Activated CD4-positive, alpha-beta T cell treated with anti-CD3 and anti-CD28 coated beads, Interleukin-2, amount 50 U/mL, for 16 hours (primary cell): ENCODE measurements around the gene TEKT5.
A peak's percentile ranks its signal among the peaks of the same experiment; 100 is the strongest.
"Not testable (repeated sequence)": the region's sequence is repeated elsewhere in the genome, so short reads cannot be mapped to it uniquely, and the experiment has no call there.

Experiments
- DNase-seq: peaks from one replicate; pipeline ENCODE4 v3.0.0-alpha.2; 2020

Gene TEKT5

DNA sequence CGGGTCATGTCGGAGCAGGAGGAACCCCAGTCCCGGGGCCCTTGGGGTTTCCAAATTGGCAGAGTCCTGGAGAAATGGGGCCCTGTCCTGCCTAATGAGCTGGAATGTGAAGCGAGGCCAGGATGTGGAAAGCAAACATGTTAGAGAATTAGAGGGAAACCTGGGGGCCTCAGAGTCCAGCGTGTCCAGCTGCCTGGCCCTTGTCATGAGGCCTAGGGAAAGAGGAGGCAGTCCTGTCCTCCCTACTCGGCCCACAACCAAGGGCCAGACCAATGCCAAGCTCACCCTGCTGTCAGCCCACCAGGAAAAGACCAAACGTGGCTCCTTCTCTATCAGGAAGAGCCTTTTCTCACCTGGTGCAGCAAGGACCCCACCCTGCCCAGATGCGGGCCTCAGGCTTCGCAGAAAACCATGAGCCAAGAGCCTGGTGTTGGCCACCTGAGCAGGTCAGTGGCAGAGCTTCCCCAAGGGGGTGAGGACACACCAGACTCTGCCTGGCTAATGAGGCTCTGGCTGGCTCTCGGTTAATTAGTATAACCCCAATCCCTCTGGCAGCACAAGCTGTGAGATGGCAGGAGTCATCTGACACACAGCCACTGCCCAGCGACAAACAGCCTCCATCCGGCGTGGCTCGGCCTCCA lies 10.1 kb downstream of the TEKT5 start:
- DNase-seq, result no peak

DNA sequence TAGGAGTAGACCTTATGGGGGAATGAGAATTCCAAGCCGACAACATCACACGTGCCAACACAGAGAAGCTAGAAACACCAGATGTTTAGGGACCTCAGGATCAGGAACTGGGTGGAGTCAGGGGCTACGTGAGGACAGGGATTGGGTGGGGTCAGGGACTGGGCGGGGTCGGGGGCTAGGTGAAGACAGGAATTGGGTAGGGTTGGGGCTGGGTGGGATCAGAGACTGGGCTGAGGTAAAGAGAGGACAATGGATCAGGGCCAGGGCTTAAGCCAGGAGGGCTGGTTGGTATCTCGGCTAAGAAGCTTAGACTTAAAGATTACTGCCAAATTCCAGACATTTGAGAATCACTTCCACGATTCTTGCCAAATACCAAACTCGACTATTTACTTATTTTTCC lies 11.6 kb downstream of the TEKT5 start:
- DNase-seq, result no peak

DNA sequence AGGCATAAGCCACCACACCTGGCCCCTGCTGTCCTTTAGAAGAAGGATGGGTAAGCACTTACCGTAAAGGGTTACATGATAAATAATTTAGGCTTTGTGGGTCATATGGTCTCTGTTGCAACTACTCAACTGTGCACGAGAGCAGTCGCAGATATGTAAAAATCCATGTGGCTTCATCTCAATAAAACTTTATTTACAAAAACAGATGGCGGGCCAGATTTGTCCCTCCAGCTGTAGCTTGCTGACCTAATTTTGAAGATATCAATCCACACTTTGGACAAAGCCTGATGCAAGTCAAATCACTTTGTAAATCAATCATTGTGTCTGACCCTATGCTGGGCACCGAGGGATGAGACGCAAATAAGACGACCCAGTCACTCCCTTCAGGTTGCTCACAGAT lies 12.1 kb downstream of the TEKT5 start:
- no peak for DNase-seq

DNA sequence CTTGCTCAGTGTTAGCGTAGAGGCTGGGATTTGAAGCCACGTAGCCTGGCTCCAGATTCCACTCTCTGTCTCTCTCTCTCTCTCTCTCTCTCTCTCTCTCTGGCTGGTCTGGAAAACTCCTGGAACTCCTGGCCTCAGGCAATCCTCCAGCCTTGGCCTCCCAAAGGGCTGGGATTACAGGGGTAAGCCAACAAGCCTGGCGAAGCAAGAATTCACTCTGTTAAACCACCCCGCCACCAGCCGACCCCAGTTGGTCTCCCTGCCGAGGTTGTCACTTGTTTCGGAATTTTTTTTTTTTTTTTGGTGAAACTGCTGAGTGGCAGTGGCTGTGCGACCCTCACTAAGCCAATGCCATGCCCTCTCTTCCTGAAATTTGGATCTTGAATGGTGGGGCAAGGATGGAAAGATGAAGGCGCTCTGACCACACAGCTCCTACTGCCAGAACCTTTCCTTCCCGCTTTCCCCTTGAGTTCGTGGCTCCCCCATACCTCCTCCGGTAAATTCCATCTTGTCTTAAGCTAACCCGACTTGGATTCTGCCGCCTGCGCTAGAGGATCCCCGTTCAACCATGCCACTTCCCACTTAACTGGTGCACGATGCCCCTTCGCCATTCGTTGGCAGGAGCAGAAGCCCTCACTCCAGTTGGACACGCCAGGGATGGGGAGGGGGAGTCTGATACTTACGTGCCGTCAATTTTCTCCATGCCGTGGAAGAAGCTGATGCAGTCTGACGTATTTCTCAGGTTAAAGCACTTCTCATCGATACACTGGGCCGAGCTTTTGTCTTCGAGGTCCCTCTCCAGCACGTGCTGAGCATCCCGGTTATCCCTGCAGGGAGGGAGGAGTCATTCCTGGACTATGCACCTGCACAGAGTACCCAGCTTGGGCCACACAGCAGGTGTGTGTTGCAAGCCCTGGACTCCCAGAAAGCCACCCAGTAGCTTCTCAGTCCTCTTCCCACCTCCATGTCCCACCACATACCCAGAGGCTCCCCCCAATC lies 13.1 kb downstream of the TEKT5 start:
- no peak for DNase-seq

DNA sequence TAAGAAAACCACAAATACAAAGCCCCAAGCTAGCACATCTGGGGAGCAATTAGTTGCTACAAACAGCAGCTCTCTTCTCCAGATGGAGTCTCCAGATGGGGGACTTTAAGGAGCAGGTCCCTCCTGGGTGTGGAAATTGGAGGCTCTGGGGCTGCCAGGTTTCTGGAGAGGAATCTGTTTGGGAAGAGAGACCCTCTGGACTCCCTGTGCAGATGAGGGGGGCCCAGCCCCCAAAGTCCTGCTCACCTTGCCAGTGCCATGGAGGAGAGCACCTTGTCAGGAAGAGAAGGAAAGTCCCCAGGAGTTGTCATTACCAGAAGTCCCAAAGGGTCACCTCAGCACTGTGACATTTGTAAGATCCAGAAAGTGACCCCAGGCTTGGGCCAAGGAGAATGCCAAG lies 14.8 kb downstream of the TEKT5 start:
- DNase-seq, result no peak

DNA sequence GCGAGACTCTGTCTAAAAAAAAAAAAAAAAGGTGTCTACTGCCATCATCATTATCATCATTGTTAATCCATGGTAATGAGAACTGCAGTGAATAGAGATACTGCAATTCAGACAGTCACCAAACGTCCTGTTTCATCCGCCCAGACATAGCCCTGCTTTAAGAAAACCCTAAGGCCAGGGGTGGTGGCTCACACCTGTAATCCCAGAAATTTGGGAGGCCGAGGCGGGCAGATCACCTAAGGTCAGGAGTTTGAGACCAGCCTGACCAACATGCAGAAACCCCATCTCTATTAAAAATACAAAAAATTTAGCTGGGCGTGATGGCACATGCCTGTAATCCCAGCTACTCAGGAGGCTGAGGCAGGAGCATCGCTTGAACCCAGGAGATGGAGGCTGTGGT lies 15.3 kb downstream of the TEKT5 start:
- DNase-seq, result not testable (repeated sequence)

DNA sequence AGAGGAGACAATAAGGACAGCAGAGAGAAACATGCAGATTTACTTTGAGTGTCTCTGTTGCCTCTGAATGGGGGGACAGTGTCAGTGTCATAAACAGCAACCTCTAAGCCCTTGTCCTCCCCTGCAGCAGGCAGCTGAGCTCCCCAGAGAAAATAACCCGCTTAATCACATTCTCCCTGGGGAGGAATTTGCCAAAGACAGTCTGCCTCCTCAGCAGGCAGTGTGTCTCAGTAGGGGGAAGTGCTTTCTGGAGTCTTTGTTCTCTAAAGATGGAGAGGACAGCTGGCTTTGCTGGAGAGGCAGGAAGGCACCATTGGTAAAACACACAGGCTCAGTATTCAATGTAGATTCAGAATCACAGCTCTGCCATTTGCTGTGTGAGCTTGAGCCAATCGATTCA lies 16.1 kb downstream of the TEKT5 start:
- DNase-seq, result no peak

DNA sequence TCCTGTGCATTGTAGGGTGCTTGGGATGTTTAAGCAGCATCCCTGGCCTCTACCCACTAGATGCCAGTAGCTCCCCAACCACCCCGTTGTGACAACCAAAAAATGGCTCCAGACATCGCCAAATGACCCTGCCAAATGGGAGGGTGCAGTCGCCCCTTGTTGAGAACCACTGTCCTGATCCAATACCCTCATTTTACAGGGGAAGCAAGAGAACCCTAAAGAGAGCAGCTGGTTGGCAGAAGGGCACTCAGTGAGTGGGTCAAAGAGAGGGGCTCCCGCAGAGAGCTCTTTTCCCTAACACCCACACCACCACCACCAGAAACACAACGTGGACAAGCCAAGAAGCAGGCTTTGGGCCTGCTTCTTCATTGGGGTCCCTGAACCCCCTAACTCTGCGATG lies 18.4 kb downstream of the TEKT5 start:
- no peak for DNase-seq

DNA sequence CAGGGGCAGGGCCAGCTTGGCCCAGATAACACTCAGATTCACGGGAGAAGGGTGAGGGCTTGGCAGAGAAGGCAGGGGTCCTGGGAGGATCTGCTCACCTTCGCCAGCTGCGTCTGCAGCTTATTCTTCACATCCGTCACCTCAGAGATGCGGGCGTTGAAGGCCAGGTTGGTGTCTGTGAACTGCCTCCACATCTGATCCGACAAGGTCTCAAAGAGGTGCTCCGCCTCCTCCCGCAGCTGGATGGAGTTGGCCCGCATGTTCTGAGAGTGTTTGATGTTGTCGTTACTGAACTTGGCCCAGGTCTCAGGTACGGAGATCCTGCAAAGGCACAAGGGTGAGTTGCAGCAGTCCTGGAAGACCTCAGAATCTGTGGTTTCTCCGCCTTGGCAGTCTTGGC lies 18.9 kb downstream of the TEKT5 start:
- DNase-seq, result no peak

DNA sequence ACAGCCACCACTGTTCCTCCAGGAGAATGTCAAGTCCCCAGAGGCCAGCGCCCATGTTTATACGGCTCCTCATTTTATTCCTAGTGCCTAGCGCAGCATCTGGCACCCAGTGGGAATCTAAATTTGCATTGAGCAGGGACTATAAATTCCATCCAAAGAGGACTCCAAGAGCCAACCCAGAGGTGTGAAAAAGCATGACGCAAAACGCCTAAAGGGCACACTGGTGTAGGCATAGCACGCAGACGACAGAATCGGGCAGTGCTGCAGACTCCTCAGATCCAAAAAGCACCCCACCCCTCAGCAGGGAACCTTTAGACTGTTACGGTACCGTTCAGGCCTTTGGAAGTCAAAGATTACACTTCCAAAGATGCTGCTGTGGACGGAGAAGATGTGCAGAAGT lies 19.5 kb downstream of the TEKT5 start:
- no peak for DNase-seq

DNA sequence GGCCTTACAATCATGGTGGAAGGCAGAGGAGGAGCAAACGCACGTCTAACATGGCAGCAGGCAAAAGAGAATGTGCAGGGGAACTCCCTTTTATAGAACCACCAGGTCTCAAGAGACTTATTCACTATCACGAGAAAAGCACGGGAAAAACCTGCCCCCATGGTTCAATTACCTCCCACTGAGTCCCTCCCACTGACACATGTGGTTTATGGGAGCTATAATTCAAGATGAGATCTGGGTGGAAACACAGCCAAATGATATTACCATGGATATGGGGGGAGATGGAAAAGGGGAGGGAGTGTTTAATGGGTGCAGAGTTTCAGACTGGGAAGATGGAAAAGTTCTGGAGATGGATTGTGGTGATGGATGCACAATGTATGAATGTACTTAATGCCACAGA lies 23.0 kb downstream of the TEKT5 start:
- no peak for DNase-seq

DNA sequence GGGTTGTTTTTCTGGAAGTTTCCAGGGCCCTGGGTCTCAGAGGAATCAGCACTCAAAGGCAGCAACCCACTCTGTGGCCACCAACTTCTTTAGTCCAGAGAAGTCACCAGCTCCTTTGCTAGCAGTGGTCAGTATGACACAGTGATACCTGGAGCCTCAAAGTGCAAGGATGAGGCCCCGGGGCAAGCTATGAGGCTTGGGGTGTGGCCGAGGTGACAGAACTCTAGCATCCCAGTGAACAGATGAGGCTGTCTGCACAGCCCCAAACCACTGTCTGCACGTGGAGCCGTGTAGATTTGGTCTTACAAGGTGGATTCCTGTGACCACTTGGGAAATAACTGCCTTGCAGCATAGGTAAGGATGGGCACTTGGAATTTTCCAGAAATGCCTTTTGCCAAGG lies 24.9 kb downstream of the TEKT5 start:
- DNase-seq, result no peak

DNA sequence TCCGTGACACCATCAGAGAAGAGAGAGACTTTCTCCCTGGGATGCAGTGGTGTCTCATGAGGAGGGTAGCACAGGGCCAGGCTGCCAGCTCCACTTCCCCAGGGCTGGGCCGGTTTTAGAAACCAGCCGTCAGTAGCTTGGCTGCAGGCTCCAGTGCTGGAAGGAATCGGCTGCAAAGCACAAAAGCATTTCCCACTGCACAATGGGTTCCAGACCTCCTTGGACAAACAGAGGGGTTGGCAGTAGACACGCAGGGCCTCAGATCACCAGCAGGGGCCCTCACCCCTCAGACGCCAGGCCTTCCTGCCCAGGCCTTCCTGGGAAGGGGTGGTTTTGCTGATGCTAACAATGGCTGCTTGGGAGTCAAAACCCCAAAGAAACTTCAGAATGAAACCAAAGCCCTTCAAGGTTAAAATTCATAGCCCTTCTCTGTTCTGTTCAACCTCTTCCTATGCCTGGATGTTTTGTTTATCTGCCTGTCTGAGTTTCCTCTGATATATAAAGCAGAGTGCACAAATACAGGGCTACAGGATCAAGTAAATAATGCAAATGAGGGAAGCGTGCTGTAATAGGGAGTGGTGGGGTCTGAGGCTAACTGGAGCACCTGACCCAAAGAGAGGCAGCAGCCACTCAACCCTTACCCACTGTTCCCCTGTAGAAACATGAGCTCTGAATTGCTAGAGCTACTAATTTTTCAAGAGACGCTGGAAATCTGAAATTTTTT lies 26.2 kb downstream of the TEKT5 start:
- DNase-seq, result peak; percentile 23

DNA sequence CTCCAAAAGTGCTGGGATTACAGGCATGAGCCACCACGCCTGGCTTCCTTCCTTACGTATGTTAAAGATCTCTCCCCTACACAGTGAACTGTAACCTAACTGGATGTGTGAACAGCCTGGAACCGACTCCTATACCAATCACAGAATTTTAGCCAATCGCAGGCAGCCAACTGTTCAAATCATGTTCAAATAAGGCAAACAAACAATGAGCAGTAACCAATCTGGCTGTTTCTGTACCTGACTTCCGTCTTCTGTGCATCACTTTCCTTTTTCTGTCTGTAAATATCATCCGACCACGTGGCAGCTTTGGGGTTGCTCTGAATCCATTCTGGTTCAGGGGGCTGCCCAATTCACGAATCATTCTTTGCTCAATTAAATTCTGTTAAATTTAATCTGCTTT lies 27.5 kb downstream of the TEKT5 start:
- DNase-seq, result no peak

DNA sequence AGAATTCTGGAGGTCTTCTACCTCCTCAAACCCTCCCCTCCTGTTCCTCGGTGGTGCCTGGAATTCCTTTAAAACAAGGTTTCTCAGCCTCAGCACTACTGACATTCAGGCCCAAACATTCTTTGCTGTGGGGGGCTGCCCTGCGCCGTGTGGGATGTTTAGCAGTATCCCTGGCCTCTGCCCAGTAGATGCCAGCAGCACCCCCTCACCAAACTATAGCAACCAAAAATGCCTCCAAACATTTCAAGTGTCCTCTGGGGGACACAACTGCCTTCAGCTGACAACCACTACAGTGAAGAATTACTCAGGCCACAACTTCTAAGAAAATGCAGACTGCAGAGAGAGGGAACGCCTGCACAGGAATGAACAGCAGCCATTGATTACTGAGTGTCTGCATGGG lies 28.4 kb downstream of the TEKT5 start:
- no peak for DNase-seq

DNA sequence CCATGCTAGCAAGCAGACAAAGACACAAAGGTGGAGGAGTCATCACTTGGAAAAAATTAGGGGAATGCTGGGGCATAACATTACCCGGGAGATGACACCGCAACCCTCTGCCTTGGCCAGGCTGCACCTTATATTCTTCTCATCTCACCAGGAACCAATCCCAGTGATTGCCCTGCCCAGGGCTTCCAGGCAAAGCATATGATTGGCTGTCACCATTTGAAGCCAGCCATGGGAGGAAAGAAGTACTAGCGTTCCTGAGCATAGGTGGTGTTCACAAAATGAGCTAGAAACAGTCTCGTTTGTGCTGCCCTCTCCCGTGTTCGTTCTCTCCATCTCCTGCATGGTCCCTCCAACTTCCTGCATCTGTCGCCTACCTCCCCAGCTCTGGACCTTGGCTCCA lies 29.6 kb downstream of the TEKT5 start:
- DNase-seq, result no peak

DNA sequence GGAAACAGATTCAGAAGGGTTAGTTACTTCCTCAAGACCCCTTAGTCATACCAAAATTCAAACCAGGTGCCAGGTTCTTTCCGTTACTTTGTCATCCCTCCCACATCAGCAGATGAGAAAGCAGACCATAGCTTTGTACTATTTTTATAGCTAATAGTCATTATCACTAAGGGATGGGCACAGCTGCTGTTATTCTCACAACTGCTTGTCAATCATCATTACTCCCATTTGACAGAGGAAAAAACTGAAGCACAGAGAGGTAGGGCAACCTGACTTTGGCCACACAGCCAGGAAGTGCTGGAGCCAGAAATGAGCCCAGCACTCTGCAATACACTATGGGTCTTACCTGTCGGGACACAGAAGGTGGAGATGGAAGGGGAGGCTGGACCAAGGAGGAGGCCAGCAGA lies 30.0 kb downstream of the TEKT5 start:
- DNase-seq, result no peak

DNA sequence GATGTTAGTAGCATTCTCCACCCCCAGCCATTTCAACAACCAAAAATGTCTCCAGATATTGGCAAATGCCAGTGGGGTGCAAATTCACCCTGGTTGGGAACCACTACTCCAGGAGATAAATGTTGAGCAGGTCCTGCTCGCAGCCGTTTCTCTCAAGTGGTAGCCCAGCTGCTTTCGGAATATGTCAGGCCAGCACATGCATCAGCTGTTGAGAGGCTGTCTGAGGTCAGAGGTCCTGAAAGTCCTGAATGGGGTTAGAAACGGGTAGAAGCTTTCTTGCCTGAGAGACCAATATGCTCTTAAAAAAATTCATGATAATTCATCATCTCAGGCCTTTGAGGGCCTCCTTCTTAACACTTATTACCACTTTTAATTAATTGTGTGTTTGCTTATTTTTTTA lies 31.0 kb downstream of the TEKT5 start:
- DNase-seq, result no peak

DNA sequence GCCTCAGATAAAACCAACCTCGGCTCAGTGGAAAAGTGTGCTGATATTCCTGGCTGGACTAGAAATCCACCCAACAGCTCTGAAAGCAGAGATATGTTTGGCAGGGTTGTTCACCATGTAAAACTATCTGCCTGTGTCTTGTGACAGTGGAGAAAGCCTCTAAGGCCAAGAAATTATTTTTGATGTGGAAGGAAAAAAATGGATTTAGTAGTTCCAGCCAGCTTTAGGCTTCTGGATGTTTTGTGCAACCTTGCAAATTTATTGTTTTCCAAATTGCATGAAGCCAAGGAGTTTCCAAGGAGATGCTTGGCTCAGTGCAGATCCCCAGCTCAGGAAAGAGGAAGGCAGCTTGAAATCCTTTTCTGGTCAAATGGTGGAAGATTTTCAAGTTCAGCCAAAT lies 31.6 kb downstream of the TEKT5 start:
- DNase-seq, result no peak

DNA sequence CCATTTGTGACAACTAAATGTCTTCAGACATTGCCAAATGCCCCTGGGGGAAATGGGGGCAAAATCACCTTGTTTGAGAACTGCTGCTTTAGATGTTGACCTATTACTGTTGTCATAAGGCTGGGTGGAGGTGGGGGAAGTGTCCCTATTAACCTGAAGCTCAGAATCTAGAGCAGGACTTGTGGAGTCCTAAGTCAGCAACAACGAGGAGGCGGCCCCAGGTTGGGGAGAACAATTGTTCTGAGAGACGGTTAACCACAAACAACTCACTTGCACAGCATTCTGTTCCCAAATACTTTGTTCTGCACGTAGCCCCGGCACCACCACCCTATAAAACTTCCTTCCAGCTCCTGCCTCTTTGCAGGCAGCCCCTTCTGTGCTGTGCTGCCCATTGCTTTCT lies 32.5 kb downstream of the TEKT5 start:
- no peak for DNase-seq

DNA sequence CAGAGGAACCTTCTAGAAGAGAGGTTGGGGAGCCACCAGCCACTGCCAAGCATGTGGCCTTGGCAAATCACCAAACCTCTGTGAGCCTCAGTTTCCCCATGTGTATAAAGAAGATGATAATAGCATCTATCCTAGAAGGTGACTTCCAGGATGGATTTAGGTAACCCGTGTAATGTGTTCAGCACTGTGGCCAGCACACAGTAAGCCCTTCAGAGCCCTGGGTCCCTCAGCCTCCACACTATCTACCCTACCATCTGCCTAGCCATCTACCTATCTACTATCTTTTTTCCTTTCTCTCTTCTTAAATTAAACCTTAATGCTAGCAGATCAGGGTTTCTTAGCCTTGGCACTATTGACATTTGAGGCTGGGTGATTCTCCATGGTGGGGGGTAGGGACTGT lies 33.0 kb downstream of the TEKT5 start:
- no peak for DNase-seq

DNA sequence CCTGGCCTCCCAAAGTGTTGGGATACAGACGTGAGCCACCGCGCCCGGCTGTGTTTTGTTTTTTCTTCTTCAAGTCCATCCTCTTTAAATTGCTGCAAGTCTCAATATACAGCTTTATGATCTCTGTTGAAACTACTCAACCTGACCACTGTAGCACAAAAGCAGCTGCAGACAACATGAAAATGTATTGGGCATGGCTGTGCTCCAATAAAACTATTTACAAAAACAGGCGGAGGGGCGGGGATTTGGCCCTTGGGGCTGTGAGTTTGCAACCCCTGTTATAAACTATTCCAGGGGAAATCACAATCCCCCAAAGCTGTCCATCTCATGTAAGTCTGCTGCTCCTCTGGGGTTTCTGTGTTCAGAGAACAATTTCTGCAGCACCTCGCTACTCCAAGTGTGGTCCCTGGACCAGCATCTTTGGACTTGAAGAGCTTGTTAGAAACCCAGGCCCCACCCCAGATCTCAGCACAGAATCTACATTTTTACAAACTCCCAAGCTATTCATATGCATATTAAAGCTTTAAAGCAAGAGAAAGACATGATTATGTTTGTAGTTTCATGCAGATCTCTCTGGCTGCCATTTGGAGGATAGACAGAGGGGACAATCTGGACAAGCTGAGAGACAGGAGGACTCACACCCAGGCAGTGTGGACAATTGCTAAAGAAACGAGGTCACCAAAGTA lies 33.6 kb downstream of the TEKT5 start:
- DNase-seq, result no peak

DNA sequence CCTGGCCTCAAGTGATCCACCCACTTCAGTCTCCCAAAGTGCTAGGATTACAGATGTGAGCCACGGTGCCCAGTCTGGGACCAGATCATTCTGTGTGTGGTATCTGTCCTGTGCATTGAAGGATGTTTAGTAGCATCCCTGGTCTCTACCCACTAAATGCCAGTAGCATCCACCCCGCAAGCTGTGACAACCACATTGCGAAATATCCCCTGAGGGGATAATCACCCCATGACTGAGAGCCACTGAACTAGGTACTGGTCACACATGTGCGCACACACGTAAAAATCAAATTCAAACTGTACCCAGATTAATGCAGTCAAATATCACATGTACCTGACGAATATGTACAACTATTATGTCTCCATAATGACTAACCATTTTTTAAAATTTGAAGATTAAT lies 35.8 kb downstream of the TEKT5 start:
- no peak for DNase-seq
